Measurements from ENCODE around the gene CABP7.

DNA sequence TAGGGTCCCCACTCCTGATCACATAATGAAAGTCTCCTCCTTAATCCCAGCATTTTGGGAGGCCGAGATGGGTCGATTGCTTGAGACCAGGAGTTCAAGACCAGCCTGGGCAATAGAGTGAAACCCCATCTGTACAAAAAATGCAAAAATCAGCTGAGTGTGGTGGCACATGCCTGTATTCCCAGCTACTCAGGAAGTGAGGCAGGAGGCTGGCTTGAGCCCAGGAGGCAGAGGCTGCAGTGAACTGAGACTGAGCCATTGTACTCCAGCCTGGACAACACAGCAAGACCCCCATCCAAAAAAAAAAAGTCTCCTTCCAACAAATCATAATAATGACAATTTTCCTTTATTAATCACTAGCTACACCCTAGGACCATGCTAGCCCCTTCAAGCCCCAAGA is 31.9 kb downstream of the CABP7 start:
- no peak for TF ChIP-seq ZNF274 (IDR thresholded peaks at IDR 0.05; ENCODE audit: low read depth, low read length)
- TF ChIP-seq SUZ12 (IDR thresholded peaks at IDR 0.05; ENCODE audit: extremely low read depth, insufficient read depth, insufficient read length) = no peak

All from NT2/D1 (cell line).